GM21825 (cell line): ENCODE measurements around the gene BDKRB2.

Experiments used
- ATAC-seq: cut with Tn5 transposase; IDR thresholded peaks from one replicate; pipeline ENCODE4 v1.9.1; 2021; ENCODE audit warnings: mild to moderate bottlenecking, moderate library complexity; ENCODE audit not compliant: unreplicated experiment

Gene BDKRB2

GRCh38 chr14:96250485-96250884 is 45.8 kb downstream of the BDKRB2 start:
- ATAC-seq: no peak

GRCh38 chr14:96251656-96252155 is 47.1 kb downstream of the BDKRB2 start:
- no peak for ATAC-seq

DNA sequence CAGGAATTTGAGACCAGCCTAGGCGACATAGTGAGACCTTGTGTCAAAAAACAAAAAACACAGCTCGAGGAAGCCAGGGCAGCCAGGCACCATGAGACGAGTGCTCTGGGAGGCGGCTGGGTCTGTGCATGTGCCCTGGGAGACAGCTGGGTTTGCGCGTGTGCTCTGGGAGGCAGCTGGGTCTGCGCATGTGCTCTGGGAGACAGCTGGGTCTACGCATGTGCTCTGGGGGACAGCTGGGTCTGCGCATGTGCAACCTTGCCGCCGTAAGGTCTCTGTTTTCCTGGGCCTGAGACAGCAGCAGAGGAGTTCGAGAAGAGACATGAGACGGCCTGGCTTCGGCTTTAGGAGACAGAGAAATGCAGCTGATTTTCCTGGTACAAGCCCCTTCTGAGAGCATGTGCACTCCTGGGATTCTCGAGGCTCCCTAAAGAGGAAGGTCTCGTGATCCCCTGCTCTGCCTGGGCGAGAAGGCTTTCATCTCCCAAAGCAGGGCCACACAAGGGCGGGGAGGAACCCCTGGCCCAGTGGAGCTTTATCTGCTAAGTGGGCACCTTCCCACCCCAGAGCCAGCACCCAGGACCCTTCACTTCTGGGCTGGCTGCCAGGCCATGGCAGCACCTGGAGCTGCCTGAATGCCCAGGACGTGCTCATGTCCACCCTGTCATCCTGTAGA is 47.8 kb downstream of the BDKRB2 start:
- ATAC-seq: no peak

DNA sequence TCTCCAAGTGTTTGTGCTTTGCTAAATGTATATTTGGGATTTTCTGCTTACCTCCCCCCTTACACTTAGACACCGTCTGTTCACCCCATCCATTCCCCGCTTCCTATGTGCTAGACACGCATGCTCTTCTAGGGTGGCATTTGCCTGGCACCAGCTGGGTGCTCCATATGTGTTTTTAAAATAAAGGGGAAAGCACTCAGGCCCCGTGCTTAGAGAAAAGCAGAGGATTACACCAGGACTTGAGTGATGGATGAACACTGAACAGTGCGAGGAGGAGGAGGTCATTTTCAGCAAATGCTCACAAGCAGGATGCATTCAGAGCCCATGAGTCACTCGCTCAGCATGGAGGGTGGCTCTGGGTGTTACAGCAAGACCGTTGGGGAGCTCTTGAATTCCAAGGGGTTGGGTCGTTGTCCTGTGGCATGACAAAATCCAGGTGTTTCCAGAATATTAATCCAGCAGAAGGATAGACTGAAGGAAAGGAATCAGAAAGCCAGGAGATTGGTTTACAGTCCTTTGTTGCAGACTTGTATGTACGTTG is 48.4 kb downstream of the BDKRB2 start:
- ATAC-seq: no peak

DNA sequence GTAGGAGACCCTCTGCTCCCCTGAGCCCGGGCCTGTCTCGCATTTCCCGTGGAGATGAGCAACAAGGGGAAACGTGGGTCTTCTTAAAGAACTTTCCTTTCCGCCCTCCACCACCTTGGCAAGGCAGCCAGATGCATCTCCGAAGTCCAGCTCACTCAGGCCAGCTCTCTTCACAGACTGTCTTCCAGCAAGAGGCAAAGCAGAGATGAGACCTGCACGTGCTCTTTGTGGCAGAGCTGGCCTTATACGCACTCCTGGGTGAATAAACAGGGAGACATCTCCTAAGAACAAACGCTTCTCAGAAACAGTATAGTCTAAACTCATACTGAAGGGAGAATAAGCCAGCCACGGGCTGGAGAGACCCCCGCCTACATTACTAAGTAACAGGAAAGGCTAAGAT is 50.0 kb downstream of the BDKRB2 start:
- ATAC-seq: no peak

DNA sequence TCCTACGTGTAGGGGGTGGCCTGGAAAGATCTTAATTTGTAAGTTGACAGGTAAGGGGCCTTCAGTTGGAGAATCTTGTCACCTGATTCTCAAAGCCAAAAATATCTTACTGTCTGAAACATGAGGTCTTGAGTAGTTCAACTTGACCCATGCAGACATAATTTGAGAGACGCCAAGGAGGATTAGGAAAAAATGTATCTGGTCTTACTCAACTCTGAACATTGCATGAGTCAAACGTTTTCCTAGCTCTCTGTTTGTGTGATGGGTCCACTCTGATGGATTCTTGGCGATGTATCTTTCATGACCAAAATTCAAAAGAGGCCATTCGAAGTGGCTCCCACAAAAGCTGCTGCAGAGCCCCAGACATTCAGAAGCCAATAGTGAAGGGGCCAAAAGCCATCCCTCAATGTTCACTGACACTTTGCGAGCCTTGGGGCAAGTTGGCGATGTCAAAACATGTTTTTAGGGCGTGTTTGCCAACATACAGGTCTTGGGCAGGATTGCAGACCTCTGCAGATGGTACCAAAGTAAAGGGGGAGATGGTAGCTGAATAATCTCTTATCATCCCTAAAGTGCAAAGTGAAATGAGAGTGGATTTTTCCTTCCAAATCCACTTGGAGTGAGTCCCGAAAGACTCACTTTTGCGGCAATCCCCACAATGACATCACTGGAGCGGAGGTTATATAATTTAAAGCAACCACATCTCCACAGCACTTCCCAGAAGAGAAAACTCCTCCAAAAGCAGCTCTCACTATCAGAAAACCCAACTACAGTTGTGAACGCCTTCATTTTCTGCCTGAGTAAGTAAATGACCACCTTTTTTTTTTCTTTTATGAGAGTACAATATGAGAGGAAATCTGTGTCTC is 51.1 kb downstream of the BDKRB2 start, which contains the start of gene BDKRB1:
Gene BDKRB1 (plus strand): TSS at position 710 of the 866 bp plus-strand sequence. CDS start 7,473 bp downstream, outside the sequence.
- no peak for ATAC-seq

- ATAC-seq: no peak
Measured at GRCh38 chr14:96256407-96256806, 51.8 kb downstream of the BDKRB2 start.

- ATAC-seq: no peak
Measured at GRCh38 chr14:96257056-96257455, 52.4 kb downstream of the BDKRB2 start.

DNA sequence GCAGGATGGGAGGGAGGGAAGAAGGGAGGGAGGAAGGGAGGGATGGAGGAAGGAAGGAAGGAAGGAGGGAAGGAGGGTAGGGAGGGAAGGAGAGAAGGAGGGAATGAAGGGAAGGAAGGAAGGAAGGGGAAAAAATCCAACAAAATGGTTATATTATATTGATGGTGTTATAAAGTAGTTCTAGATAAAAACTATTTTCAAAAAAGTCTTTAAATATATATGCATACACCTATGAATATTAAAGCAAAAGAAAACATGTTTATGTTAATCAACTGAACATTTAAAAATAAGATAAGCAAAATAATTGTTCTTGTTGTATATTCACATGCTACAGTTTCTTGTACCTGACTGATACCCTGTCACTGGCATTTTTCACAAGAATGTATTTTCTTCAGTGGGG is 53.3 kb downstream of the BDKRB2 start:
- no peak for ATAC-seq

GRCh38 chr14:96260341-96260821 is 55.7 kb downstream of the BDKRB2 start:
- no peak for ATAC-seq

GRCh38 chr14:96261053-96261452 is 56.4 kb downstream of the BDKRB2 start:
- ATAC-seq: no peak

DNA sequence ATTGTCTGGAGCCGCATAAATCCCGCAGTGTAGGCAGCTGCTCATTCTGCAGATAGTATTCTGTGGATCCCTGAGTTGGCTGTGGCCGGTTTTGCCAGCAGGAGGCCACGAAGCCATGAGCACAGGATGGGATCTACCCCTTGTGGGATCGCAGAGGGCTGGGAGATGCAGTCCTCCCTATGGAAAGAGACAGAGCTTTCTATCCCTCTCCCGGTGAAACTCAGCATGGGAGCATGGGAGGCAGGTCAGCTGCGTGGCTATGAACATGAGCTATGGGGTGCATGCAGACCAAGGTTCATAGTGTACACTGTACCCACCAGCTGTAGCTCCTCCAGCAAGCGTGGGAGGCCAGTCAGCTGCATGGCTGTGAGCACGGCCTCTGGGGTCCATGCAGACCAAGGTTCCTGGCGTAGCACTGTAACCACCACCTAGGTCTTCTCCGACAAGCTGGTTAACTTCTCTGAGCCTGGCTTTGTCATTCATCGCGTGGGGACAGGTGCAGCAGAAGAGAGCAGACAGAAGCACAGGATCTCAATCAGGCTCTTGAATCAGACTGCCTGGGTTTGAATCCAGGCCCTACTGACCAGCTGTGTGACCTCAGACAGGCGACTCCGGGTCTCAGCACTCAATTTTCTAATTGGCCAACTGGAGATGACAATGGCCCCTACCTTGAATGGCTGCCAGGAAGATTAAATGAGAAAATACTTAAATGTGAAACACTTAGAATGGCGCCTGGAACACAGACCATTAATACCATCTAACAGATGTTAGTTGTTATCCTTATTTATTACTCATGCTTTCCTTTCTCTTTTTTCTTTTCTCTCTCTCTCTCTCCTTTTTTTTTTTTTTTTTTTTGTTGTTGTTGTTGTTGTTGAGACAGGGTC is 57.4 kb downstream of the BDKRB2 start:
- ATAC-seq: no peak

- no peak for ATAC-seq
Measured at GRCh38 chr14:96263347-96264199, 58.9 kb downstream of the BDKRB2 start.

- ATAC-seq: no peak
Measured at GRCh38 chr14:96264200-96264553, 59.5 kb downstream of the BDKRB2 start.

DNA sequence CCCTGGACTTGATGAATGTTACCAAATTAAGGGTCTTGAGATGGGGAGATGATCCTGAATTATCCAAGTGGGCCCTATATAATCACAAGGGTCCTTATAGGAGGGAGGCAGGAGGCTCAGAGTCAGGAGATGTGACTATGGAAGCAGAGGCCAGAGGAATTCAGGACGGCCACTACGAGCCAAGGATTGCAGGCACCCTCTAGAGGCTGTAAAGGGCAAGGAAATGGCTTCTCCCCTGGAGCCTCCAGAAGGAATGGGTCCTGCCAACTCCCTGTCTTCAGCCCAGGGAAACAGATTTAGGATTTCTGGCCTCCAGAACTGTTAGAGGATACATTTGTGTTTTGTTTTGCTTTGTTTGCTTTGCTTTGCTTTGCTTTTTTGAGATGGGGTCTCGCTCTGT is 60.2 kb downstream of the BDKRB2 start:
- no peak for ATAC-seq

- no peak for ATAC-seq
Measured at GRCh38 chr14:96265383-96266095, 60.9 kb downstream of the BDKRB2 start.

- no peak for ATAC-seq
Measured at GRCh38 chr14:96267336-96267735, 62.7 kb downstream of the BDKRB2 start.

GRCh38 chr14:96267916-96268315 is 63.3 kb downstream of the BDKRB2 start:
- ATAC-seq: no peak
